Lower leg skin (tissue), 4 donors: ENCODE data around the gene ZNF407. TPM values are rescaled to one million over a fixed set of nuclear protein-coding genes. Genes with fewer than 3 reads are reported as not detected.

Source experiments
- DNase-seq, 2 donors: peaks; one replicate each; pipeline ENCODE4 v3.0.0-alpha.2; 2019; ENCODE audit warnings: low spot score in 2 of 2
- H3K4me3 ChIP-seq: fragments of 200-600 bp; sonication (generic); 2 replicates; pipeline ENCODE4 v1.5.1; 2017; ENCODE audit warnings: mild to moderate bottlenecking, low read depth; ENCODE audit not compliant: poor library complexity, severe bottlenecking
- CTCF ChIP-seq, 3 donors: fragments of 450-650 bp; IDR thresholded peaks; one replicate each; pipeline ENCODE4 v1.5.1; 2016; ENCODE audit warnings: antibody characterized with exemption in 3 of 3, mild to moderate bottlenecking in 3 of 3, moderate library complexity in 2 of 3
- POLR2A ChIP-seq, 2 donors: fragments of 450-650 bp; IDR thresholded peaks; one replicate each; pipeline ENCODE4 v1.6.1; 2016 to 2017; ENCODE audit warnings: antibody characterized with exemption in 2 of 2, mild to moderate bottlenecking in 1 of 2, moderate library complexity in 1 of 2
- WGBS, 2 donors: methylation state at CpG; one replicate each; pipeline ENCODE4 v1.1.5; 2018; 5-methylcytosine and 5-hydroxymethylcytosine counted together
- intact Hi-C: fragments of 100-400 bp; cut with DNase I; formaldehyde crosslinking; loops from one replicate; pipeline ENCODE4 v1.15.0; 2023; ENCODE audit warnings: low total_unique reads
- total RNA-seq, 4 donors: library from RNA; depleted of rRNA; stranded (reverse); fragments of >200 nt; gene quantifications; one replicate each; pipeline ENCODE4 v1.1.0, GENCODE V29; 2016

Gene ZNF407
- total RNA-seq, 4 donors from 2014 or later, result 7.0 to 13.9 (median 10.9) TPM

- DNase-seq, result no peak
- 82 to 85% methylated on average over 4 of the region's 4 CpGs for WGBS, 2 donors
Measured at GRCh38 chr18:75049455-75049789, 451.8 kb downstream of the ZNF407 start.

DNA sequence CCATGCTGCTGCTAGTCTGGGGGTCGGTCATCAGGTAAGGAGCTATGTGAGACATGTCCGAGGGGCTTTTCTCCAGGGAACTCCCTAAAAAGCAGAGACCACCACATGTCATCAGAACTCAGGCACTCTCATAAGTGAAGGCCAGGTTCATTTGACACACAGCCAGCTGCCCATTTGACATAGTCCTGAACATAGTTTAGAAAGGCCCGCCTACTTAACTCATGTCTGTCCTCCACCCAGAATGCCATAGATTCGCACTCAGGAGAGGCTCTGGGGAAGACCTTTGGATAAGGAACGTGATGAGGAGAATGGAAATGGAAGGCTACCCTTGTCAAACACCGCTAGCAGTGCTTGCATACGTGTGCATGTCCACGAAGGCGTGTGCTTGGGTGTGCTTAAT, 454.1 kb downstream of the ZNF407 start:
- intact Hi-C loops, result no loop called here
- 97% methylated on average over 9 of the region's 9 CpGs for WGBS, 2 donors
- no peak for DNase-seq

More at GRCh38 chr18:75049455-75049789, 451.8 kb downstream of the ZNF407 start:
- intact Hi-C loops, result no loop called here
- H3K4me3 ChIP-seq, result no peak overlapping the region
- TF ChIP-seq CTCF (IDR thresholded peaks at IDR 0.05) (no peak), POLR2A (IDR thresholded peaks at IDR 0.05) (no peak)

GRCh38 chr18:75052475-75052874, 454.8 kb downstream of the ZNF407 start:
- no peak for TF ChIP-seq POLR2A (IDR thresholded peaks at IDR 0.05)
- TF ChIP-seq CTCF (IDR thresholded peaks at IDR 0.05), result no peak
- DNase-seq, result no peak
- H3K4me3 ChIP-seq, result no peak overlapping the region
- intact Hi-C loops, result no loop called here
- 95 to 96% methylated on average over 13 of the region's 13 CpGs for WGBS, 2 donors

More for the DNA sequence above, 454.1 kb downstream of the ZNF407 start:
- TF ChIP-seq CTCF (IDR thresholded peaks at IDR 0.05) (no peak), POLR2A (IDR thresholded peaks at IDR 0.05) (no peak)
- H3K4me3 ChIP-seq, result no peak overlapping the region

DNA sequence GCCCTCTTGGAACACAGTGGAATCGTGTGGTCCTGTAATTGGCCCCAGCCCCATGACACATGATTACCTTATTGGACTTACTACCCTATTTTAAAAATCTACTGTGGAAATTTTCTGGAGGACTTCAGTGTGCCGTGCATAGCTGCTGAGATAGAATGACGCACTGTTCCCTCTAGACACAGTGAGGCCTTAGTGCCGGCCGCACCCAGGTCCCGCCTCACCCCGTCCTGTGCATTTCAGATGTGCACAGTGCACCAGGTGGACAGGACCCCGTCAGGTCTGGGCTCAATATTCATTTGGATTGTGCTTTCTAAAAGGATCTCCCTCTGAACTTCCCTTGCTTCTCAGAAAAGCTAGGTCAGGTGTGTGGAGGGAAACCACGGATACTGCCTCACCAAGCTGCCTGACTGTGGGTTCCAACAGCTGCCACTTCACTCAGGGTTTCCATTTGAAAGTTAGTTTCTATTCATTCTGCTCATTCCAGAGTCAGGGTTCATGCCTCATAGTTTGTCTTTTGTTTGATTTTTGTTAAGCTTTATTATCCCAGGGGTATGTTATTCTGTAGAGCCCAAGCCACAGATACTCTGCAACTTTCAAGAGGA, 455.5 kb downstream of the ZNF407 start:
- DNase-seq, result no peak
- no peak overlapping the region for H3K4me3 ChIP-seq
- 96 to 97% methylated on average over 9 of the region's 9 CpGs for WGBS, 2 donors
- TF ChIP-seq CTCF (IDR thresholded peaks at IDR 0.05) (no peak), POLR2A (IDR thresholded peaks at IDR 0.05) (no peak)
- intact Hi-C loops, result no loop called here

GRCh38 chr18:75054046-75054445, 456.4 kb downstream of the ZNF407 start:
- TF ChIP-seq CTCF (IDR thresholded peaks at IDR 0.05) (no peak), POLR2A (IDR thresholded peaks at IDR 0.05) (no peak)
- 76 to 85% methylated on average over 7 of the region's 7 CpGs for WGBS, 2 donors
- no peak overlapping the region for H3K4me3 ChIP-seq
- intact Hi-C loops, result no loop called here
- no peak for DNase-seq

- no peak for DNase-seq
- 92 to 93% methylated on average over 5 of the region's 5 CpGs for WGBS, 2 donors
- TF ChIP-seq POLR2A (IDR thresholded peaks at IDR 0.05) (no peak), CTCF (IDR thresholded peaks at IDR 0.05) (no peak)
- intact Hi-C loops, result no loop called here
- no peak overlapping the region for H3K4me3 ChIP-seq
Measured at GRCh38 chr18:75054611-75055010, 456.9 kb downstream of the ZNF407 start.
